Breast epithelium (tissue), 3 donors: ENCODE measurements around the gene UBR3.

Source experiments
- POLR2AphosphoS5 ChIP-seq, 3 donors: sonication (generic); formaldehyde crosslinking; IDR thresholded peaks; one replicate each; pipeline ENCODE4 v1.6.1; 2017; ENCODE audit warnings: antibody characterized with exemption in 3 of 3
- TF ChIP-seq, protein P1 (sequence below), 3 donors: fragments of 450-650 bp; IDR thresholded peaks; one replicate each; pipeline ENCODE4 v1.5.1; 2016 to 2017; ENCODE audit warnings: antibody characterized with exemption in 3 of 3, mild to moderate bottlenecking in 3 of 3, moderate library complexity in 3 of 3

DNA sequence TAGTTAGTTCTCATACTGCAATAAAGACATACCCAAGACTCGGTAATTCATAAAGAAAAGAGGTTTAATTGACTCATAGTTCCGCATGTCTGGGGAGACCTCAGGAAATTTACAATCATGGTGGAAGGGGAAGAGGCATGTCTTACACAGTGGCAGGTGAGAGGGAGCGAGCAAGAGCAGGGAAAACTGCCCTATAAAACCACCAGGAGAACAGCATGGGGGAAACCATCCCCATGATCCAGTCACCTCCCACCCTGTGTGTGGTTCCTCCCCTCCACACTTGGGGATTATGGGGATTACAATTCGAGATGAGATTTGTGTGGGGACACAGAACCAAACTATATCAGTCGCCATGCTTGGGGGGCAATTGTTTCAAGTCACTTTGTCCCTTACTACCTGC is 29.7 kb upstream of the UBR3 start:
- TF ChIP-seq, protein P1, sequence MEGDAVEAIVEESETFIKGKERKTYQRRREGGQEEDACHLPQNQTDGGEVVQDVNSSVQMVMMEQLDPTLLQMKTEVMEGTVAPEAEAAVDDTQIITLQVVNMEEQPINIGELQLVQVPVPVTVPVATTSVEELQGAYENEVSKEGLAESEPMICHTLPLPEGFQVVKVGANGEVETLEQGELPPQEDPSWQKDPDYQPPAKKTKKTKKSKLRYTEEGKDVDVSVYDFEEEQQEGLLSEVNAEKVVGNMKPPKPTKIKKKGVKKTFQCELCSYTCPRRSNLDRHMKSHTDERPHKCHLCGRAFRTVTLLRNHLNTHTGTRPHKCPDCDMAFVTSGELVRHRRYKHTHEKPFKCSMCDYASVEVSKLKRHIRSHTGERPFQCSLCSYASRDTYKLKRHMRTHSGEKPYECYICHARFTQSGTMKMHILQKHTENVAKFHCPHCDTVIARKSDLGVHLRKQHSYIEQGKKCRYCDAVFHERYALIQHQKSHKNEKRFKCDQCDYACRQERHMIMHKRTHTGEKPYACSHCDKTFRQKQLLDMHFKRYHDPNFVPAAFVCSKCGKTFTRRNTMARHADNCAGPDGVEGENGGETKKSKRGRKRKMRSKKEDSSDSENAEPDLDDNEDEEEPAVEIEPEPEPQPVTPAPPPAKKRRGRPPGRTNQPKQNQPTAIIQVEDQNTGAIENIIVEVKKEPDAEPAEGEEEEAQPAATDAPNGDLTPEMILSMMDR (IDR thresholded peaks at IDR 0.05), result no peak
- TF ChIP-seq POLR2AphosphoS5 (IDR thresholded peaks at IDR 0.05), result no peak
